ENCODE measurements around the gene LCP1. TPM values are rescaled to one million over a fixed set of nuclear protein-coding genes. Genes with fewer than 3 reads are reported as not detected.

The LCP1 gene
- total and polyA plus RNA-seq, 4 donors: 42.9 to 539 (median 158) TPM

- no peak for DNase-seq
- H3K4me3 ChIP-seq: no peak overlapping the region
These were observed 3.7 kb upstream of the LCP1 start for GRCh38 chr13:46185634-46186033.

GRCh38 chr13:46184277-46184699 lies 2.3 kb upstream of the LCP1 start:
- ATAC-seq (ENCODE audit: insufficient read depth, low FRiP score): no peak
- no peaks in the 10 kb centered on the region for H3K36me3 ChIP-seq (ENCODE audit: control insufficient read depth in 4 of 4, insufficient read depth in 4 of 4, low read length in 4 of 4)
- H3K9me3 ChIP-seq (ENCODE audit: control insufficient read depth in 4 of 4, insufficient read depth in 3 of 4, low read length in 3 of 4): peaks cover 0 to 1% (median 0%) of the 10 kb centered on the region in 4 donors
- no peak for TF ChIP-seq CTCF (IDR thresholded peaks at IDR 0.05; ENCODE audit: control extremely low read depth, extremely low read depth)
- no peaks in the 10 kb centered on the region for H3K27me3 ChIP-seq (ENCODE audit: control insufficient read depth in 3 of 3, insufficient read depth in 3 of 3, low read length in 2 of 3)
- WGBS, 2 donors: 13 to 37% methylated on average over 6 of the region's 6 CpGs
- H3K9ac ChIP-seq (ENCODE audit: insufficient read depth in 1 of 2, low read length in 2 of 2): no peak overlapping the region
- DNase-seq: no peak
- no peak overlapping the region for H3K4me3 ChIP-seq
- no peaks in the 10 kb centered on the region for H3K4me1 ChIP-seq (ENCODE audit: control insufficient read depth in 5 of 5, insufficient read depth in 5 of 5, low read length in 5 of 5)
- no peak overlapping the region for H3K27ac ChIP-seq (ENCODE audit: low read depth in 1 of 2, low read length in 1 of 2)

More at GRCh38 chr13:46185634-46186033, 3.7 kb upstream of the LCP1 start:
- TF ChIP-seq CTCF (IDR thresholded peaks at IDR 0.05; ENCODE audit: control extremely low read depth, extremely low read depth): no peak
- WGBS, 2 donors: 88 to 90% methylated on average over 4 of the region's 4 CpGs
- Histone ChIP-seq H3K27ac (ENCODE audit: low read depth in 1 of 2, low read length in 1 of 2) (no peak overlapping the region), H3K9me3 (ENCODE audit: control insufficient read depth in 4 of 4, insufficient read depth in 3 of 4, low read length in 3 of 4) (peaks cover 0 to 1% (median 0%) of the 10 kb centered on the region in 4 donors), H3K36me3 (ENCODE audit: control insufficient read depth in 4 of 4, insufficient read depth in 4 of 4, low read length in 4 of 4) (no peaks in the 10 kb centered on the region), H3K4me1 (ENCODE audit: control insufficient read depth in 5 of 5, insufficient read depth in 5 of 5, low read length in 5 of 5) (no peaks in the 10 kb centered on the region), H3K27me3 (ENCODE audit: control insufficient read depth in 3 of 3, insufficient read depth in 3 of 3, low read length in 2 of 3) (no peaks in the 10 kb centered on the region), H3K9ac (ENCODE audit: insufficient read depth in 1 of 2, low read length in 2 of 2) (no peak overlapping the region)
- no peak for ATAC-seq (ENCODE audit: insufficient read depth, low FRiP score)

- H3K9me3 ChIP-seq (ENCODE audit: control insufficient read depth in 4 of 4, insufficient read depth in 3 of 4, low read length in 3 of 4): peaks cover 0 to 1% (median 0%) of the 10 kb centered on the region in 4 donors
- H3K36me3 ChIP-seq (ENCODE audit: control insufficient read depth in 4 of 4, insufficient read depth in 4 of 4, low read length in 4 of 4): no peaks in the 10 kb centered on the region
- H3K27me3 ChIP-seq (ENCODE audit: control insufficient read depth in 3 of 3, insufficient read depth in 3 of 3, low read length in 2 of 3): no peaks in the 10 kb centered on the region
- DNase-seq: no peak
- peak overlapping the region in 1 of 2 donors; percentile 60 for H3K27ac ChIP-seq (ENCODE audit: low read depth in 1 of 2, low read length in 1 of 2)
- H3K4me1 ChIP-seq (ENCODE audit: control insufficient read depth in 5 of 5, insufficient read depth in 5 of 5, low read length in 5 of 5): no peaks in the 10 kb centered on the region
- WGBS, 2 donors: 59 to 69% methylated on average over 15 of the region's 15 CpGs
- ATAC-seq (ENCODE audit: insufficient read depth, low FRiP score): no peak
- no peak for TF ChIP-seq CTCF (IDR thresholded peaks at IDR 0.05; ENCODE audit: control extremely low read depth, extremely low read depth)
- no peak overlapping the region for H3K9ac ChIP-seq (ENCODE audit: insufficient read depth in 1 of 2, low read length in 2 of 2)
- H3K4me3 ChIP-seq: no peak overlapping the region
These were observed 1.3 kb upstream of the LCP1 start for GRCh38 chr13:46183018-46183946.
